ENCODE data around the gene MATN4.

The MATN4 gene

GRCh38 chr20:45328451-45328850 is 20.4 kb upstream of the MATN4 start:
- no peaks in the 10 kb centered on the region for H3K36me3 ChIP-seq (ENCODE audit: control insufficient read depth, insufficient read depth, low read length)
- H3K27me3 ChIP-seq (replicated peaks; ENCODE audit: control insufficient read depth, insufficient read depth, low read length, poor library complexity, severe bottlenecking) = no peaks in the 10 kb centered on the region
- H3K9me3 ChIP-seq (ENCODE audit: control insufficient read depth, low read length) = no peaks in the 10 kb centered on the region
- H3K27ac ChIP-seq (ENCODE audit: insufficient read depth, low read length, poor library complexity, severe bottlenecking) = no peak overlapping the region
- no peak overlapping the region for H3K4me3 ChIP-seq (ENCODE audit: insufficient read depth, low read depth, low read length, poor library complexity, severe bottlenecking)
- H3K4me1 ChIP-seq (ENCODE audit: control insufficient read depth, insufficient read depth, low read length, poor library complexity, severe bottlenecking) = no peaks in the 10 kb centered on the region
- DNase-seq = no peak

DNA sequence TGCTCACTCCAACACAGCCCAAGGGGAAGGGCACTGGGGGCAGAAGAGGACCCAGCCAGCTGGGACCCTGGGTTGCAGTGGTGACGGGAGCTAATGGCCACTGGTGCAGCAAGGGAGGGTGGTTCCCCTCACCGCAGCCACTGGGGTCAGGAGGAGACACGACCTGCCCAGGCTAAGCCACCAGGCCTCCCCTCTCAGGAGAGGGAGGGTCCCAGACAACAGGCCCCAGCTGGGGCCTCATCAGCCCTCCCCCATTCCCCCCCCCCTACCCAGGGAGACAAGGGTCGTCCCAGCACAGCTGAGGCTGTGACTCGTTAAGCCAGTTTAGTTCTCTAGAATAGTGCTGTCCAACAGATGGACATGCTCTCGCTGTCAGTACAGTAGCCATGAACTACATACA is 17.3 kb upstream of the MATN4 start:
- Histone ChIP-seq H3K27me3 (replicated peaks; ENCODE audit: control insufficient read depth, insufficient read depth, low read length, poor library complexity, severe bottlenecking) (no peaks in the 10 kb centered on the region), H3K4me3 (ENCODE audit: insufficient read depth, low read depth, low read length, poor library complexity, severe bottlenecking) (no peak overlapping the region), H3K36me3 (ENCODE audit: control insufficient read depth, insufficient read depth, low read length) (no peaks in the 10 kb centered on the region), H3K9me3 (ENCODE audit: control insufficient read depth, low read length) (no peaks in the 10 kb centered on the region), H3K27ac (ENCODE audit: insufficient read depth, low read length, poor library complexity, severe bottlenecking) (no peak overlapping the region), H3K4me1 (ENCODE audit: control insufficient read depth, insufficient read depth, low read length, poor library complexity, severe bottlenecking) (peaks cover 3% of the 10 kb centered on the region)
- no peak for DNase-seq

DNA sequence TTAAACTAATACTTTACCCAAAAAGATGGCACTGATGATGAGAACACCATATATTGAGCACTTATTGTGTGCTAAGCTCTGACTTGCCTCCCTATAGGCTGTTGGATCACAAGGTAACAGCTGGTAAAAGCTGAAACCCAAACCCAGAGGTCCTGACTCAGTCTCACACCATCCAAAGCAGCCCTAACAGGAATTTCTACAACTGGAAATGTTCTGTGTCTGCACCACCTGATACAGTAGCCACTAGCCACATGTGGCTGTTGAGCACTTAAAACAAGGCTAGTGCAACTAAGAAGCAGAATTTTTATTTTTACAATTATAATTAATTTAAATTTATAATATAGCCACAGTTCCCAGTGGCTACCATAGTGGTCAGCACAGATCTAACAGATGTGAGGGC is 15.6 kb upstream of the MATN4 start:
- Histone ChIP-seq H3K9me3 (ENCODE audit: control insufficient read depth, low read length) (no peaks in the 10 kb centered on the region), H3K27me3 (replicated peaks; ENCODE audit: control insufficient read depth, insufficient read depth, low read length, poor library complexity, severe bottlenecking) (no peaks in the 10 kb centered on the region), H3K4me1 (ENCODE audit: control insufficient read depth, insufficient read depth, low read length, poor library complexity, severe bottlenecking) (peaks cover 3% of the 10 kb centered on the region), H3K36me3 (ENCODE audit: control insufficient read depth, insufficient read depth, low read length) (no peaks in the 10 kb centered on the region), H3K27ac (ENCODE audit: insufficient read depth, low read length, poor library complexity, severe bottlenecking) (no peak overlapping the region), H3K4me3 (ENCODE audit: insufficient read depth, low read depth, low read length, poor library complexity, severe bottlenecking) (no peak overlapping the region)
- DNase-seq = no peak

DNA sequence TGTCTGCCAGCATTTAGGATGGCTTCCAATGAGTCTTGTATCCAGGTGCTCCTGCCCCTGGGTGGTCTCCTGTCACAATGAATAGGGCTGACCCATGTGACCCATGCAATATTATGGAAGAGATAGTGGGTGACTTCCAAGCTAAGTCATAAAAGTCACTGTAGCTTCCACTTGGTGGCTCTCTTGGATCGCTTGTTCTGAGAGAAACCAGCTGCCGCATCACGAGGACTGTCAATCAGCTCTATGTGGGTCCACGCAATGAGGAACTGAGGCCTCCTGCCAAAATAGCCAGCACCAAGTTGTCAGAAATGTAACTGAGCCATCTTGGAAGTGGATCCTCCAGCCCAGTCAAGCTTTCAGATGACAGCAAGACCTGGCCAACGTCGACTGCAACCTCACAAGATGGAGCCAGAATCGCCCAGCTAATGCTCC is 14.9 kb upstream of the MATN4 start:
- peaks cover 3% of the 10 kb centered on the region for H3K4me1 ChIP-seq (ENCODE audit: control insufficient read depth, insufficient read depth, low read length, poor library complexity, severe bottlenecking)

GRCh38 chr20:45320948-45321595 is 13.0 kb upstream of the MATN4 start:
- no peaks in the 10 kb centered on the region for H3K36me3 ChIP-seq (ENCODE audit: control insufficient read depth, insufficient read depth, low read length)
- no peak overlapping the region for H3K27ac ChIP-seq (ENCODE audit: insufficient read depth, low read length, poor library complexity, severe bottlenecking)
- no peak overlapping the region for H3K4me3 ChIP-seq (ENCODE audit: insufficient read depth, low read depth, low read length, poor library complexity, severe bottlenecking)
- no peaks in the 10 kb centered on the region for H3K27me3 ChIP-seq (replicated peaks; ENCODE audit: control insufficient read depth, insufficient read depth, low read length, poor library complexity, severe bottlenecking)
- H3K4me1 ChIP-seq (ENCODE audit: control insufficient read depth, insufficient read depth, low read length, poor library complexity, severe bottlenecking) = peaks cover 3% of the 10 kb centered on the region
- no peak for DNase-seq
- no peaks in the 10 kb centered on the region for H3K9me3 ChIP-seq (ENCODE audit: control insufficient read depth, low read length)

More for the DNA sequence above, 14.9 kb upstream of the MATN4 start:
- Histone ChIP-seq H3K27me3 (replicated peaks; ENCODE audit: control insufficient read depth, insufficient read depth, low read length, poor library complexity, severe bottlenecking) (no peaks in the 10 kb centered on the region), H3K27ac (ENCODE audit: insufficient read depth, low read length, poor library complexity, severe bottlenecking) (no peak overlapping the region), H3K4me3 (ENCODE audit: insufficient read depth, low read depth, low read length, poor library complexity, severe bottlenecking) (no peak overlapping the region), H3K36me3 (ENCODE audit: control insufficient read depth, insufficient read depth, low read length) (no peaks in the 10 kb centered on the region), H3K9me3 (ENCODE audit: control insufficient read depth, low read length) (no peaks in the 10 kb centered on the region)
- DNase-seq = no peak

DNA sequence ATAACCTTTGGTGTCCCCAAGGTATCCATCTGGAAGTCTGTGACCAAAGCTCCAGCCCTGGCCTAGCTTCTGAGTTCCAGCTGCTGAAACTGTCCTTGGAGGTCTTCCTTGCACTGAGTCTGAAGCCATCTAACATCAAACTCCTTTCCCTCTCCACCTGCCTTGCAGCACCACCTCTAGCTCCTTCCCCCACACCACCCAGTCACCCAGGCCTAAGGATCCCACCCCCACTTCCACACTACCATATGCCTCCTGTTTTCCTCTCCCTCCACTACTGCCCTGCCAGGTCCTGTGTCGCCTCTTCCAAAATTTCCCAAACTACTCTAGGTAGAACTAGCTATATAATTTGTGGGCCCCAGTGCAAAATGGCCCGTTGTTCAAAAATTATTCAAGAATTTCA is 10.8 kb upstream of the MATN4 start:
- H3K4me3 ChIP-seq (ENCODE audit: insufficient read depth, low read depth, low read length, poor library complexity, severe bottlenecking) = no peak overlapping the region
- no peaks in the 10 kb centered on the region for H3K36me3 ChIP-seq (ENCODE audit: control insufficient read depth, insufficient read depth, low read length)
- H3K27ac ChIP-seq (ENCODE audit: insufficient read depth, low read length, poor library complexity, severe bottlenecking) = no peak overlapping the region
- no peak for DNase-seq
- no peaks in the 10 kb centered on the region for H3K9me3 ChIP-seq (ENCODE audit: control insufficient read depth, low read length)
- no peaks in the 10 kb centered on the region for H3K27me3 ChIP-seq (replicated peaks; ENCODE audit: control insufficient read depth, insufficient read depth, low read length, poor library complexity, severe bottlenecking)
- H3K4me1 ChIP-seq (ENCODE audit: control insufficient read depth, insufficient read depth, low read length, poor library complexity, severe bottlenecking) = peaks cover 3% of the 10 kb centered on the region

- no peak overlapping the region for H3K27ac ChIP-seq (ENCODE audit: insufficient read depth, low read length, poor library complexity, severe bottlenecking)
- H3K9me3 ChIP-seq (ENCODE audit: control insufficient read depth, low read length) = no peaks in the 10 kb centered on the region
- H3K4me1 ChIP-seq (ENCODE audit: control insufficient read depth, insufficient read depth, low read length, poor library complexity, severe bottlenecking) = peaks cover 3% of the 10 kb centered on the region
- DNase-seq = no peak
- no peaks in the 10 kb centered on the region for H3K27me3 ChIP-seq (replicated peaks; ENCODE audit: control insufficient read depth, insufficient read depth, low read length, poor library complexity, severe bottlenecking)
- no peak overlapping the region for H3K4me3 ChIP-seq (ENCODE audit: insufficient read depth, low read depth, low read length, poor library complexity, severe bottlenecking)
- no peaks in the 10 kb centered on the region for H3K36me3 ChIP-seq (ENCODE audit: control insufficient read depth, insufficient read depth, low read length)
Observed at GRCh38 chr20:45318386-45318939, 10.4 kb upstream of the MATN4 start.

GRCh38 chr20:45317826-45318225 is 9.7 kb upstream of the MATN4 start:
- H3K36me3 ChIP-seq (ENCODE audit: control insufficient read depth, insufficient read depth, low read length) = no peaks in the 10 kb centered on the region
- no peaks in the 10 kb centered on the region for H3K9me3 ChIP-seq (ENCODE audit: control insufficient read depth, low read length)
- no peak for DNase-seq
- no peaks in the 10 kb centered on the region for H3K27me3 ChIP-seq (replicated peaks; ENCODE audit: control insufficient read depth, insufficient read depth, low read length, poor library complexity, severe bottlenecking)
- no peak overlapping the region for H3K27ac ChIP-seq (ENCODE audit: insufficient read depth, low read length, poor library complexity, severe bottlenecking)
- H3K4me1 ChIP-seq (ENCODE audit: control insufficient read depth, insufficient read depth, low read length, poor library complexity, severe bottlenecking) = peaks cover 3% of the 10 kb centered on the region
- no peak overlapping the region for H3K4me3 ChIP-seq (ENCODE audit: insufficient read depth, low read depth, low read length, poor library complexity, severe bottlenecking)

DNA sequence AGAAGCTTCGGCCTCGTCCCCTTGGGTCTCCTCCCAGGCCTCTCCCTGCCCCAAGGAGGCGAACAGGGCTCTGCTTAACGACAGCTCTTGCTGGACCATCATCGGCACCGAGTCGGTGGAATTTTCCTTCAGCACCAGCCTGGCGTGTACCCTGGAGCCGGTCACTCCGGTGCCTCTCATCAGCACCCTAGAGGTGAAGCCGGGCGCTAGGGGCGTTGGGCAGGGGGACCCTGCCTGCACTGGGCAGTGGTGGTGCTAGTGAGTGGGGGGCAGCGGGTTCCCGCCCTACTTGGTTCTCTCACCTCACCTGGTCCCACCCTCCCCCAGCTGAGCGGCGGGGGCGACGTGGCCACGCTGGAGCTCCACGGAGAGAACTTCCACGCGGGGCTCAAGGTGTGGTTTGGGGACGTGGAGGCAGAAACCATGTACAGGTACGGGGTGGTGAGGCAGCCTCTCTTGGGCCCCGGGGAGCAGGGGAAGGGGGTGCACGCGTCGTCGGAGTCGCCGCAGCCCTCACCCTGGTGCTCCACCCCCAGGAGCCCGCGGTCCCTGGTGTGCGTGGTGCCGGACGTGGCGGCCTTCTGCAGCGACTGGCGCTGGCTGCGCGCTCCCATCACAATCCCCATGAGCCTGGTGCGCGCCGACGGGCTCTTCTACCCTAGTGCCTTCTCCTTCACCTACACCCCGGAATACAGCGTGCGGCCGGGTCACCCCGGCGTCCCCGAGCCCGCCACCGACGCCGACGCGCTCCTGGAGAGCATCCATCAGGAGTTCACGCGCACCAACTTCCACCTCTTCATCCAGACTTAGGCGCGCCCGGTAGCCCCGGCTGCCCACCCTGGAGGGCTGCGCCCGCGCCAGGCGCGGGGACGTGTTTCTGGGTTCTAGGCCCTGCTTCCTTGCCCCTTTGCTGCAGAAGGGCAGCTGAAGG is 8.3 kb upstream of the MATN4 start:
- no peaks in the 10 kb centered on the region for H3K36me3 ChIP-seq (ENCODE audit: control insufficient read depth, insufficient read depth, low read length)
- H3K27me3 ChIP-seq (replicated peaks; ENCODE audit: control insufficient read depth, insufficient read depth, low read length, poor library complexity, severe bottlenecking) = no peaks in the 10 kb centered on the region
- no peak overlapping the region for H3K27ac ChIP-seq (ENCODE audit: insufficient read depth, low read length, poor library complexity, severe bottlenecking)
- no peak overlapping the region for H3K4me3 ChIP-seq (ENCODE audit: insufficient read depth, low read depth, low read length, poor library complexity, severe bottlenecking)
- DNase-seq = no peak
- H3K4me1 ChIP-seq (ENCODE audit: control insufficient read depth, insufficient read depth, low read length, poor library complexity, severe bottlenecking) = peaks cover 9% of the 10 kb centered on the region
- no peaks in the 10 kb centered on the region for H3K9me3 ChIP-seq (ENCODE audit: control insufficient read depth, low read length)

DNA sequence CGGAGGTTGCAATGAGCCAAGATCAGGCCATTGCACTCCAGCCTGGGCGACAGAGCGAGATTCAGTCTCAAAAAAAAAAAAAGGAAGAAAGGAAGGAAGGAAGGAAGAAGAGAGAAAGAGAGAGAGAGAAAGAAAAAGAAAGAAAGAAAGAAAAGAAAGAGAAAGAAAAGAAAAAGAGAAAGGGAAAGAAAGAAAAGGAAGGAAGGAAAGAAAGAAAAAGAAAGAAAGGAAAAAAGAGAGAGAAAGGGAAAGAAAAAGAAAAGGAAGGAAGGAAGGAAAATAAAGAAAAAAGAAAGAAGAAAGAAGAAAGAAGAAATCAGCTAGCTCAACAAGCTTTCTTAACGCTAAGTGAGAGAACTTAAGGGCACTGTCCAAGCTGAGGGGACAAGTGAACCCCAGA is 7.6 kb upstream of the MATN4 start:
- Histone ChIP-seq H3K9me3 (ENCODE audit: control insufficient read depth, low read length) (no peaks in the 10 kb centered on the region), H3K4me1 (ENCODE audit: control insufficient read depth, insufficient read depth, low read length, poor library complexity, severe bottlenecking) (peaks cover 6% of the 10 kb centered on the region), H3K27me3 (replicated peaks; ENCODE audit: control insufficient read depth, insufficient read depth, low read length, poor library complexity, severe bottlenecking) (no peaks in the 10 kb centered on the region), H3K4me3 (ENCODE audit: insufficient read depth, low read depth, low read length, poor library complexity, severe bottlenecking) (no peak overlapping the region), H3K36me3 (ENCODE audit: control insufficient read depth, insufficient read depth, low read length) (no peaks in the 10 kb centered on the region), H3K27ac (ENCODE audit: insufficient read depth, low read length, poor library complexity, severe bottlenecking) (no peak overlapping the region)
- no peak for DNase-seq
